Measurements from ENCODE around the gene TENT4A.

DNA sequence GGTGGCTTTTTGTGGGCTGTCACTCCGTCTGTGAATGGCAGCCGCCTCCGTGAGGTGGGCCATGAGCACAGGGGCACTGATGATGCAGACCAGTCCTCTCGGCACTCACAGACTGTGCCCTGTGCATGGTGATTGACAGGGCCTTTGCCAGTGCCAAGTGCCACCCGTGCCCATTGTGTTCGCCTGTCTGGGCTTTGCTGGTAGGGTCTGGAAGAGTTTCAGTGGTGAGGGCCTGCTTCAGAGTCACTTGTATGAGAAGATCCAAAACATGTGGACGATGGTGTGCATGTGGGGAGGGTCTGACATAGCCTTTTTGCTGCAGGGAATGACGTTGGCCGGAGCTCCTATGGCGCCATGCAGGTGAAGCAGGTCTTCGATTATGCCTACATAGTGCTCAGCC is 34.9 kb downstream of the TENT4A start:
- TF ChIP-seq SMAD1 (CRISPR knock-in tag; IDR thresholded peaks at IDR 0.05; ENCODE audit: borderline replicate concordance, low read depth): no peak
- no peak for TF ChIP-seq ZNF614 (CRISPR knock-in tag; IDR thresholded peaks at IDR 0.05; ENCODE audit: borderline replicate concordance)
- TF ChIP-seq CREM (IDR thresholded peaks at IDR 0.05): no peak
- no peak for TF ChIP-seq CREM (CRISPR knock-in tag; IDR thresholded peaks at IDR 0.05)
- TF ChIP-seq EP300 (IDR thresholded peaks at IDR 0.05; ENCODE audit: low read depth in 2 of 2, low read length in 2 of 2): no peak
- TF ChIP-seq EP300 (CRISPR knock-in tag; IDR thresholded peaks at IDR 0.05; ENCODE audit: borderline replicate concordance): no peak
- TF ChIP-seq, protein P1, sequence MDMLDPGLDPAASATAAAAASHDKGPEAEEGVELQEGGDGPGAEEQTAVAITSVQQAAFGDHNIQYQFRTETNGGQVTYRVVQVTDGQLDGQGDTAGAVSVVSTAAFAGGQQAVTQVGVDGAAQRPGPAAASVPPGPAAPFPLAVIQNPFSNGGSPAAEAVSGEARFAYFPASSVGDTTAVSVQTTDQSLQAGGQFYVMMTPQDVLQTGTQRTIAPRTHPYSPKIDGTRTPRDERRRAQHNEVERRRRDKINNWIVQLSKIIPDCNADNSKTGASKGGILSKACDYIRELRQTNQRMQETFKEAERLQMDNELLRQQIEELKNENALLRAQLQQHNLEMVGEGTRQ (IDR thresholded peaks at IDR 0.05; ENCODE audit: low read depth, low read length): no peak
- TF ChIP-seq, protein P1 (CRISPR knock-in tag; IDR thresholded peaks at IDR 0.05; ENCODE audit: borderline replicate concordance): no peak
- TF ChIP-seq, protein P2, sequence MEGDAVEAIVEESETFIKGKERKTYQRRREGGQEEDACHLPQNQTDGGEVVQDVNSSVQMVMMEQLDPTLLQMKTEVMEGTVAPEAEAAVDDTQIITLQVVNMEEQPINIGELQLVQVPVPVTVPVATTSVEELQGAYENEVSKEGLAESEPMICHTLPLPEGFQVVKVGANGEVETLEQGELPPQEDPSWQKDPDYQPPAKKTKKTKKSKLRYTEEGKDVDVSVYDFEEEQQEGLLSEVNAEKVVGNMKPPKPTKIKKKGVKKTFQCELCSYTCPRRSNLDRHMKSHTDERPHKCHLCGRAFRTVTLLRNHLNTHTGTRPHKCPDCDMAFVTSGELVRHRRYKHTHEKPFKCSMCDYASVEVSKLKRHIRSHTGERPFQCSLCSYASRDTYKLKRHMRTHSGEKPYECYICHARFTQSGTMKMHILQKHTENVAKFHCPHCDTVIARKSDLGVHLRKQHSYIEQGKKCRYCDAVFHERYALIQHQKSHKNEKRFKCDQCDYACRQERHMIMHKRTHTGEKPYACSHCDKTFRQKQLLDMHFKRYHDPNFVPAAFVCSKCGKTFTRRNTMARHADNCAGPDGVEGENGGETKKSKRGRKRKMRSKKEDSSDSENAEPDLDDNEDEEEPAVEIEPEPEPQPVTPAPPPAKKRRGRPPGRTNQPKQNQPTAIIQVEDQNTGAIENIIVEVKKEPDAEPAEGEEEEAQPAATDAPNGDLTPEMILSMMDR (CRISPR knock-in tag; IDR thresholded peaks at IDR 0.05): no peak
- no peak for TF ChIP-seq NR2F6 (IDR thresholded peaks at IDR 0.05)
- TF ChIP-seq NR2F6 (CRISPR knock-in tag; IDR thresholded peaks at IDR 0.05): no peak

All from HepG2 (cell line).